ENCODE results near the gene SOAT2.
A peak's percentile ranks its signal among the peaks of the same experiment; 100 is the strongest.

Gene SOAT2

DNA sequence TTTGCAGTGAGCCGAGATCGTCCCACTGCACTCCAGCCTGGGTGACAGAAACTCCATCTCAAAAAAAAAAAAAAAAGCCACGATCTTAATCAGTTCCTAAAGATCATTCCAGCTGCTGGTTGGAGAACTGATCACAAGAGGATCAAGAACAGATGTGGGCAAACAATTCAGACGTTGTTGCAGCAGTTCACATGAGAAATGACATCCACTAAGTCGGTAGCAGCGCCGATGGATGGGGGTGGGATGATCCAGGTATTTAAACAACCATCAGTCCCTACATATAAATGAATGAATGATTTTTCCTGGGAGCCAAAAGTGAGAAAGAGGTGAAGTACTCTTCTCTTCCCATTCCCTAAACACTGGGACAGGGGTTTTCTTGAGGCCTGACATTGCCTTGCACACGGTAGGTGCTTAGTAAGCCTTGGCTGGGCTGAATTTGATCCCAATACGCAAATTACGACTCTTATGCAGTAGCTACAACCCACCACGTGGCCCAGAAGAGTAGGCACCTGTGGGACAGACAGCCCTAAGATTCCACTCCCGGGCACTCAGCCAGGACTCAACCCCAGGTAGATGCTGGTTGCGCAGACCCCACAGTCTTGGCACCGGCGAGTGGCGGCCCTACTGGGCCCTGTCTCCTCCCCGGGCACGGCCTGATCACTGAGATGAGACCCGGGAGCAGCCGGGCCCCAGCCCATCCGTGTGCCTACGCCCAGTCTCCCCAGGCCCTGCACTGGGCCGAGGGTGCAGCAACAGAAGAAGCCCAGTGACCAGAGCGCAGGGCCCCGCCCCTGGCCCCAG is 24.7 kb upstream of the SOAT2 start:
- H3K4me3 ChIP-seq (replicated peaks; ENCODE audit: low read depth, low read length): peak overlapping the region; percentile 69
- no peak for DNase-seq (ENCODE audit: low read depth)
- TF ChIP-seq, protein P1, sequence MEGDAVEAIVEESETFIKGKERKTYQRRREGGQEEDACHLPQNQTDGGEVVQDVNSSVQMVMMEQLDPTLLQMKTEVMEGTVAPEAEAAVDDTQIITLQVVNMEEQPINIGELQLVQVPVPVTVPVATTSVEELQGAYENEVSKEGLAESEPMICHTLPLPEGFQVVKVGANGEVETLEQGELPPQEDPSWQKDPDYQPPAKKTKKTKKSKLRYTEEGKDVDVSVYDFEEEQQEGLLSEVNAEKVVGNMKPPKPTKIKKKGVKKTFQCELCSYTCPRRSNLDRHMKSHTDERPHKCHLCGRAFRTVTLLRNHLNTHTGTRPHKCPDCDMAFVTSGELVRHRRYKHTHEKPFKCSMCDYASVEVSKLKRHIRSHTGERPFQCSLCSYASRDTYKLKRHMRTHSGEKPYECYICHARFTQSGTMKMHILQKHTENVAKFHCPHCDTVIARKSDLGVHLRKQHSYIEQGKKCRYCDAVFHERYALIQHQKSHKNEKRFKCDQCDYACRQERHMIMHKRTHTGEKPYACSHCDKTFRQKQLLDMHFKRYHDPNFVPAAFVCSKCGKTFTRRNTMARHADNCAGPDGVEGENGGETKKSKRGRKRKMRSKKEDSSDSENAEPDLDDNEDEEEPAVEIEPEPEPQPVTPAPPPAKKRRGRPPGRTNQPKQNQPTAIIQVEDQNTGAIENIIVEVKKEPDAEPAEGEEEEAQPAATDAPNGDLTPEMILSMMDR (IDR thresholded peaks at IDR 0.05; ENCODE audit: low read length, missing control alignments): no peak

DNA sequence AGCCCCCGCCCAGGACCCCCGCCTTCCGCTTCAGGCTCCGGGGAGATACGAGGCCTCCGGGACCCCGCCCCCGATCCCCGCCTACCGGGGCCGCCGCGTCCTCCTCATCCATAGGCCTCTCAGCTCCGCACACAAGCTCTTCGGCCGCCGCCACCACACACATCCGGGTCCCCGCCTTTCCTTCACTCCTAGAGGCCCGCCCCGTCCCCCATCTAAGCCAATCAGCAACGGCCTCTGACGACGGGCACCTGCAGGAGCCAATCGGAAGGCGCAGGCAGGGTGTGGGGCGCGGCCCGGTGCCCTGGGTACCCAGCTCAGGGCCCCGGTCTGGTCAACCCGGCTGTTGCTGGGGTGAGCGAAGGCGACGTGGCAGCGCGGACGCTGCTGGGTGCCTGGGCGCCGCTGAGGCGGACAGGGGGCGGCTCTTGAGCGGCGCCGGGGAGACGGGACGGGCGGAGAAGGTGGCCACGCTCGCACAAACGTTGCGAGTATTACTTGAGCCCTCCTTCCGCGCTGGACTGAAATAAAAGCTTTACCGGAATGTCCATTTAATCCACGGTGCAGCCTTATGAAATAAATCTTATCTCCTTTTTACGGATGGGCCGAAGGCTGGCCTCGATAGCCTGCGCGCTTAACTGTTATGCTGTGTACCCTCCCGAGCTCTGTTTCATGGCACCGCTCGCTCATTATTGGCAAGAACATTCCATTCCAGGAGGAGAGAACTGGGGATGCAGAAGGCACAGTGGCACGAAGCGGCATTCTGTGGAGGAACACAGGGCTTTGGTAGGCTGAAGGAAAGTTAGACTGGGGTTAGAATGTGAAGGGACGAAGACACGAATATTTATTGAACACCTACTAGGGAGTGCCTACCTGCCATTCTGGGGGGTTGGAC is 23.8 kb upstream of the SOAT2 start, which contains the start of gene SPRYD3:
Gene SPRYD3, minus strand, starts transcription at position 165 of the 892 bp plus-strand sequence. Its CDS starts 57 bp downstream, at position 108.
- peak; percentile 96 for DNase-seq (ENCODE audit: low read depth)
- peak within 1 kb of the TSS; percentile 69 for H3K4me3 ChIP-seq (replicated peaks; ENCODE audit: low read depth, low read length)
- TF ChIP-seq, protein P1 (IDR thresholded peaks at IDR 0.05; ENCODE audit: low read length, missing control alignments): no peak

- DNase-seq (ENCODE audit: low read depth): no peak
- no peak overlapping the region for H3K4me3 ChIP-seq (replicated peaks; ENCODE audit: low read depth, low read length)
- TF ChIP-seq, protein P1 (IDR thresholded peaks at IDR 0.05; ENCODE audit: low read length, missing control alignments): no peak
Observed at GRCh38 chr12:53082637-53083175, 20.6 kb upstream of the SOAT2 start.

DNA sequence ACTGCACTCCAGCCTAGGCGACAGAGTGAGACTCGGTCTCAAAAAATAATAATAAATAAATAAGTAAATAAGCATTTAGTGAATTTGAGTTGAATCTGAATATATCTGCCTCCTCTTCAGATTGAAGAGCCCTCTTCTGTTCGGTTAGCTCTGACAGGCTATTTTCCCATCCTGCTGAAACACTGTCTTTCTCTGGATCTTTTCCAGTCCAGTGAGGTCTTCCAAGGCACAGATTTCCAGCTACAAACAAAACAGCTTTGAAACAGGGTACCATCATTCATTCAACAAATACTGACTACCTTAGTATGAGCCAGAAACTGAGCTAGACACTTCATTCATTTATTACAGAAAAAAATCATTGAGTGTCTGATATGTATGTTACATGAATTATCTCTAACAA is 16.9 kb upstream of the SOAT2 start:
- no peak overlapping the region for H3K4me3 ChIP-seq (replicated peaks; ENCODE audit: low read depth, low read length)
- no peak for DNase-seq (ENCODE audit: low read depth)
- TF ChIP-seq, protein P1 (IDR thresholded peaks at IDR 0.05; ENCODE audit: low read length, missing control alignments): no peak

DNA sequence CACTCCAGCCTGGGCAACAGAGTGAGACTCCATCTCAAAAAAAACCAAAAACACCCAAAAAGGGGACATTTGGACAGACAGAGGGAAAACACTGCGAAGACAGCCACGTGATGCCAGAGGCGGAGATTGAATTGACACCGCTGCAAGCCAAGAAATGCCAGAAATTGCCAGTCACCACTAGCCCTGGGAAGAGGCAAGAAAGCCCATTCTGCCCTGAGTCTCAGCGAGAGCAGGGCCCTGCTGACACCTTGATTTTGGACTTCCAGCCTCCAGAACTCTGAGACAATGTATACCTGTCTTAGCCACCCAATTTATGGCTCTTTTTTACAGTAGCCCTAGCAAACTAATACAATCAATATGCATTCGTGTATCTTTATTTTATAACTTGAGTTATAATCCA is 13.2 kb upstream of the SOAT2 start:
- no peak for DNase-seq (ENCODE audit: low read depth)
- TF ChIP-seq, protein P1 (IDR thresholded peaks at IDR 0.05; ENCODE audit: low read length, missing control alignments): no peak
- H3K4me3 ChIP-seq (replicated peaks; ENCODE audit: low read depth, low read length): no peak overlapping the region

DNA sequence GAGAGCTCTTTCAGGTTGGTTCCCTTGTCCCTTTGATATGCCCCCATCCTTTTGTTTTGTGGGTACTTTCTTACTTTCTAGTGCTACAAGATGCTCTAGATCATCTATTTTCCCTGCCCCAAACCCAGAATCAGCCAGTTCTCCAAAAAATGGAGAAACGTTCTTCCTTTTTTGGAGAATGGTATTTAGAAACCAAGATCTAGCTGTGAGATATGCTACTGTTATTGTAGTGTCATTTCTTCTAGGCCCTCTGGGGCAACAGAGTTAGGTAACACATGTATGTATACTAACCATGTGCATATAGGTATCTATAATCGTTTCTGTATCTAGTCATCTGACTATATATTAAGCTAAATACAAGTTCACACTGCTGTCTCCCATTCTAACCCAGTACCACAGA is 12.7 kb upstream of the SOAT2 start:
- no peak for DNase-seq (ENCODE audit: low read depth)
- no peak overlapping the region for H3K4me3 ChIP-seq (replicated peaks; ENCODE audit: low read depth, low read length)
- TF ChIP-seq, protein P1 (IDR thresholded peaks at IDR 0.05; ENCODE audit: low read length, missing control alignments): no peak
